ENCODE measurements around the gene SLC24A1.

SLC24A1 gene

DNA sequence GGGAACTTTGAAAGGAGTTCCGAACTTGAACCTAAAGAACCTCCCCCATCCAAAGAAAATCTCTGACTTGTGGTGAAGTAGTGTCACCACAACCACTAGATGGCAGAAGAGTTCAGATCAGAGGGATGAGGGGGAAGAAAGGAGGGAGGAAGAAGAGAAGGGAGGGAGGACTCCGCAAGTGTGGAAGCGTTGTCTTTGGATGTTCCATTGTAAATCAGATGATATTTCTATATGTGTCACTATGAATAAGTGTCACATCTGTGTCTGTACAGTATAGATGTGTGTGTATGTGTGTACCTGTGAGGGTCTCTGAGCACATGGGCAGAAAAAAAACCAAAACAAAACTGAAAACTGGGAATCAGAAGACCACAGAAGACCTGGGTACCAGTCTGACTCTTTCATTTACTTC, 16.9 kb downstream of the SLC24A1 start:
- WGBS, 2 donors (ENCODE audit: extremely low coverage in 2 of 2, insufficient read length in 2 of 2, insufficient replicate concordance in 1 of 2): no CpG with 5 or more reads among the region's 3 CpGs
- Histone ChIP-seq H3K36me3 (replicated peaks in 1 of 2; ENCODE audit: control insufficient read depth in 2 of 2, insufficient read depth in 2 of 2, low read length in 2 of 2) (no peaks in the 10 kb centered on the region), H2BK12ac (ENCODE audit: low read length) (no peak overlapping the region), H2AK5ac (ENCODE audit: low read depth, low read length) (no peak overlapping the region), H2BK15ac (ENCODE audit: low read length) (no peak overlapping the region), H3K27me3 (ENCODE audit: control insufficient read depth in 3 of 3, insufficient read depth in 3 of 3, low read depth in 1 of 3, low read length in 3 of 3) (no peaks in the 10 kb centered on the region), H4K8ac (ENCODE audit: low read depth, low read length) (no peak overlapping the region), H3K9me3 (replicated peaks in 1 of 2; ENCODE audit: control insufficient read depth in 2 of 2, insufficient read depth in 1 of 2, low read depth in 1 of 2, low read length in 2 of 2) (no peaks in the 10 kb centered on the region), H3K9ac (ENCODE audit: low read depth, low read length, poor library complexity) (no peak overlapping the region), H3K4ac (ENCODE audit: low read length) (no peak overlapping the region), H3K4me2 (ENCODE audit: insufficient read depth, low read length, poor library complexity, severe bottlenecking) (no peak overlapping the region), H2BK120ac (ENCODE audit: low read depth, low read length) (no peak overlapping the region), H2BK5ac (ENCODE audit: low read length) (no peak overlapping the region), H3K14ac (ENCODE audit: low read length) (no peak overlapping the region), H3K18ac (ENCODE audit: low read length) (no peak overlapping the region), H3K79me1 (ENCODE audit: low read depth, low read length) (no peaks in the 10 kb centered on the region), H3K23ac (ENCODE audit: low read depth, low read length, poor library complexity) (no peak overlapping the region), H2AFZ (ENCODE audit: low read length) (peak overlapping the region; percentile 15), H3K4me1 (ENCODE audit: control insufficient read depth in 2 of 2, insufficient read depth in 1 of 2, low read depth in 1 of 2, low read length in 2 of 2) (peaks cover 0 to under 1% of the 10 kb centered on the region in 2 donors), H3K27ac (replicated peaks; ENCODE audit: low read length) (no peak overlapping the region), H4K91ac (ENCODE audit: low read depth, low read length, poor library complexity) (no peak overlapping the region), H3K4me3 (ENCODE audit: low read length in 2 of 2) (no peak overlapping the region)
- DNase-seq (ENCODE audit: low spot score): peak; percentile 63

DNA sequence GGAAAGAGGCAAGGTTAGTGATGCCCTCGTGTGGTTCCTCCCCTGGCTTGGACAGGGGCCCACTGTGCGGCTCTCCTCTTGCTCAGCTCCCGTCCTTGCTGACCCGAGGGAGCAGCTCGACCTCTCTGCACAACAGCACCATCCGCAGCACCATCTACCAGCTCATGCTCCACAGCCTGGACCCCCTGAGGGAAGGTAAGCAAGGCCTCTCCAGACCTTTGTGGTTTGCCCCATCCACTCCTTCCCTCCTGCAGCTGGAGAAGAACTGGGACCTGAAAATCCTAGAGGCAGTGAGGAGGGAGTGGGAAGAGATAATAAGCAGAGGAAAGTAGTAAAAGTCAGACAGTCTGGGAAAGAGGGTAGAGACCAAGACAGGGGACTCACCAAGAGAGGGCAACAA, 17.8 kb downstream of the SLC24A1 start:
- WGBS, 2 donors (ENCODE audit: extremely low coverage in 2 of 2, insufficient read length in 2 of 2, insufficient replicate concordance in 1 of 2): no CpG with 5 or more reads among the region's 6 CpGs
- Histone ChIP-seq H4K8ac (ENCODE audit: low read depth, low read length) (no peak overlapping the region), H3K79me1 (ENCODE audit: low read depth, low read length) (no peaks in the 10 kb centered on the region)

DNA sequence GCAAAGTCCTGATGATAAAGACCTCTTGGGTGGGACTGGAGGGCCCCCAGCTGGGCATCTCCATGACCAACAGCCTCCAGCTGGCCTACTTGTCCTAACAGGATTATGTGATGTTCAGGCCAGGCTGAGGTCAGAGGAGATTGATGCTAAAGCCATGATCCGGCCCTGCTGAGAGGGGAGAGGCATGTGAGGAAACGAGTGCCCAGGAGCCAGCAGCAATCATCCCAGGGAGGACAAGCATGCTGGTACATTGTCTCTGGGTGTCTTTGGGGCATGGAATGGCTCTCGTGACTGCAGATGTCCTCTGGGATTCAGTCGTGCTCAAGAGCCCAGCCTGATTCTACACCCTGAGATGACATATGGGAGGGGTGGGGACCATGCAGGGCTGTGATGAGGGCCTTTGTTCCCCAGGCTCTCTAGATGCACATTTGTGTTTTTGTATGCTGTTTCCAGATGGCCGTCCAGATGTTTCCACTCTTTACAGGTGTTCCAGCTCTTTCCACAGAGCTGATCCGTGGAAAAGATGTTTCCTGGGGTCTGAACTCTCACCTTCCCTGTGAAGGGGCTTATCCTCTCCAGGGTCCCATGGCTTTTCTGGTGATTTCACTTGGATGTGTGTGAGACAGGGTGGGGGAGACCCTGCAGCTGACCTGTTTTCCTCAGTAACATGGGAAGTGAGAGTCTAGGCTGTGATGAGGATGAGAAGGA, 20.2 kb downstream of the SLC24A1 start:
- no peak overlapping the region for H3K23ac ChIP-seq (ENCODE audit: low read depth, low read length, poor library complexity)
- H2BK120ac ChIP-seq (ENCODE audit: low read depth, low read length): no peak overlapping the region
- H3K9me3 ChIP-seq (replicated peaks in 1 of 2; ENCODE audit: control insufficient read depth in 2 of 2, insufficient read depth in 1 of 2, low read depth in 1 of 2, low read length in 2 of 2): no peaks in the 10 kb centered on the region
- no peak overlapping the region for H3K4me3 ChIP-seq (ENCODE audit: low read length in 2 of 2)
- H3K9ac ChIP-seq (ENCODE audit: low read depth, low read length, poor library complexity): no peak overlapping the region
- peak overlapping the region; percentile 11 for H3K18ac ChIP-seq (ENCODE audit: low read length)
- no peak overlapping the region for H3K27ac ChIP-seq (replicated peaks; ENCODE audit: low read length)
- H3K4ac ChIP-seq (ENCODE audit: low read length): no peak overlapping the region
- H2BK15ac ChIP-seq (ENCODE audit: low read length): no peak overlapping the region
- no peak overlapping the region for H2AFZ ChIP-seq (ENCODE audit: low read length)
- no peak overlapping the region for H4K91ac ChIP-seq (ENCODE audit: low read depth, low read length, poor library complexity)
- H3K14ac ChIP-seq (ENCODE audit: low read length): peak overlapping the region; percentile 26
- H3K36me3 ChIP-seq (replicated peaks in 1 of 2; ENCODE audit: control insufficient read depth in 2 of 2, insufficient read depth in 2 of 2, low read length in 2 of 2): no peaks in the 10 kb centered on the region
- no peak overlapping the region for H3K4me2 ChIP-seq (ENCODE audit: insufficient read depth, low read length, poor library complexity, severe bottlenecking)
- H3K27me3 ChIP-seq (ENCODE audit: control insufficient read depth in 3 of 3, insufficient read depth in 3 of 3, low read depth in 1 of 3, low read length in 3 of 3): no peaks in the 10 kb centered on the region
- H2AK5ac ChIP-seq (ENCODE audit: low read depth, low read length): no peak overlapping the region
- no CpG with 5 or more reads among the region's 6 CpGs for WGBS, 2 donors (ENCODE audit: extremely low coverage in 2 of 2, insufficient read length in 2 of 2, insufficient replicate concordance in 1 of 2)
- H2BK12ac ChIP-seq (ENCODE audit: low read length): no peak overlapping the region
- DNase-seq (ENCODE audit: low spot score): no peak
- H3K4me1 ChIP-seq (ENCODE audit: control insufficient read depth in 2 of 2, insufficient read depth in 1 of 2, low read depth in 1 of 2, low read length in 2 of 2): no peaks in the 10 kb centered on the region
- no peak overlapping the region for H4K8ac ChIP-seq (ENCODE audit: low read depth, low read length)
- no peaks in the 10 kb centered on the region for H3K79me1 ChIP-seq (ENCODE audit: low read depth, low read length)
- H2BK5ac ChIP-seq (ENCODE audit: low read length): no peak overlapping the region

More for the DNA sequence above, 17.8 kb downstream of the SLC24A1 start:
- H3K4me3 ChIP-seq (ENCODE audit: low read length in 2 of 2): no peak overlapping the region
- no peaks in the 10 kb centered on the region for H3K9me3 ChIP-seq (replicated peaks in 1 of 2; ENCODE audit: control insufficient read depth in 2 of 2, insufficient read depth in 1 of 2, low read depth in 1 of 2, low read length in 2 of 2)
- no peak overlapping the region for H3K14ac ChIP-seq (ENCODE audit: low read length)
- H3K23ac ChIP-seq (ENCODE audit: low read depth, low read length, poor library complexity): no peak overlapping the region
- no peak overlapping the region for H2AFZ ChIP-seq (ENCODE audit: low read length)
- H3K36me3 ChIP-seq (replicated peaks in 1 of 2; ENCODE audit: control insufficient read depth in 2 of 2, insufficient read depth in 2 of 2, low read length in 2 of 2): no peaks in the 10 kb centered on the region
- H2BK120ac ChIP-seq (ENCODE audit: low read depth, low read length): no peak overlapping the region
- no peak overlapping the region for H3K4ac ChIP-seq (ENCODE audit: low read length)
- no peaks in the 10 kb centered on the region for H3K27me3 ChIP-seq (ENCODE audit: control insufficient read depth in 3 of 3, insufficient read depth in 3 of 3, low read depth in 1 of 3, low read length in 3 of 3)
- no peak overlapping the region for H2BK5ac ChIP-seq (ENCODE audit: low read length)
- H3K4me1 ChIP-seq (ENCODE audit: control insufficient read depth in 2 of 2, insufficient read depth in 1 of 2, low read depth in 1 of 2, low read length in 2 of 2): no peaks in the 10 kb centered on the region
- H2BK15ac ChIP-seq (ENCODE audit: low read length): no peak overlapping the region
- no peak overlapping the region for H3K4me2 ChIP-seq (ENCODE audit: insufficient read depth, low read length, poor library complexity, severe bottlenecking)
- no peak overlapping the region for H3K9ac ChIP-seq (ENCODE audit: low read depth, low read length, poor library complexity)
- no peak overlapping the region for H3K27ac ChIP-seq (replicated peaks; ENCODE audit: low read length)
- no peak overlapping the region for H4K91ac ChIP-seq (ENCODE audit: low read depth, low read length, poor library complexity)
- H3K18ac ChIP-seq (ENCODE audit: low read length): peak overlapping the region; percentile 13
- no peak for DNase-seq (ENCODE audit: low spot score)
- no peak overlapping the region for H2BK12ac ChIP-seq (ENCODE audit: low read length)
- H2AK5ac ChIP-seq (ENCODE audit: low read depth, low read length): no peak overlapping the region

DNA sequence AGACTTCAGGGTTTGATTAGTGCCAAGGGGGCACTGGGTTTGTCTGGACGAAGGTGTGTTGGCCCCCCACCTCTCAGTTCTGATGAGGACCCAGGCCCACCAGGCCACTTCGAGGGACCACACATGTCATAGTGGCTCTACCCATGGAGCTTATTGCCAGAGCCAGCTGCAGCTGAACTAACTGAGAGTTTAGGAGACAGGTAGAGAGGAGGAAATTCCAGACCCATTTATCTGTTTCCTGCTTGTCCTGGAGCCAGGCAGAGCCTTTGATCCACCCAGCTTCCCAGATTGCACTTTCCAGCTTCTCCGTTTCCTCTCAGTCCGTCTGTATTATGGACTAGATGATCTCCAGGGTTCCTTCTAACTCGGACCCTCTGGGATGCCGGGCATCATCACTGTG, 20.9 kb downstream of the SLC24A1 start:
- no peaks in the 10 kb centered on the region for H3K36me3 ChIP-seq (replicated peaks in 1 of 2; ENCODE audit: control insufficient read depth in 2 of 2, insufficient read depth in 2 of 2, low read length in 2 of 2)
- no CpG with 5 or more reads among the region's 6 CpGs for WGBS, 2 donors (ENCODE audit: extremely low coverage in 2 of 2, insufficient read length in 2 of 2, insufficient replicate concordance in 1 of 2)

More for the DNA sequence above, 20.9 kb downstream of the SLC24A1 start:
- no peak overlapping the region for H2BK12ac ChIP-seq (ENCODE audit: low read length)
- no peak overlapping the region for H4K8ac ChIP-seq (ENCODE audit: low read depth, low read length)
- no peak overlapping the region for H3K18ac ChIP-seq (ENCODE audit: low read length)
- H3K27me3 ChIP-seq (ENCODE audit: control insufficient read depth in 3 of 3, insufficient read depth in 3 of 3, low read depth in 1 of 3, low read length in 3 of 3): no peaks in the 10 kb centered on the region
- H3K9ac ChIP-seq (ENCODE audit: low read depth, low read length, poor library complexity): no peak overlapping the region
- peak overlapping the region; percentile 26 for H3K14ac ChIP-seq (ENCODE audit: low read length)
- H3K4me3 ChIP-seq (ENCODE audit: low read length in 2 of 2): no peak overlapping the region
- no peak overlapping the region for H2AK5ac ChIP-seq (ENCODE audit: low read depth, low read length)
- H2BK120ac ChIP-seq (ENCODE audit: low read depth, low read length): no peak overlapping the region
- H3K4ac ChIP-seq (ENCODE audit: low read length): no peak overlapping the region
- peak overlapping the region; percentile 7 for H4K91ac ChIP-seq (ENCODE audit: low read depth, low read length, poor library complexity)
- no peak overlapping the region for H2BK5ac ChIP-seq (ENCODE audit: low read length)
- H3K9me3 ChIP-seq (replicated peaks in 1 of 2; ENCODE audit: control insufficient read depth in 2 of 2, insufficient read depth in 1 of 2, low read depth in 1 of 2, low read length in 2 of 2): no peaks in the 10 kb centered on the region
- no peaks in the 10 kb centered on the region for H3K79me1 ChIP-seq (ENCODE audit: low read depth, low read length)
- no peaks in the 10 kb centered on the region for H3K4me1 ChIP-seq (ENCODE audit: control insufficient read depth in 2 of 2, insufficient read depth in 1 of 2, low read depth in 1 of 2, low read length in 2 of 2)
- DNase-seq (ENCODE audit: low spot score): no peak
- H2AFZ ChIP-seq (ENCODE audit: low read length): no peak overlapping the region
- no peak overlapping the region for H2BK15ac ChIP-seq (ENCODE audit: low read length)
- H3K27ac ChIP-seq (replicated peaks; ENCODE audit: low read length): no peak overlapping the region
- no peak overlapping the region for H3K23ac ChIP-seq (ENCODE audit: low read depth, low read length, poor library complexity)
- H3K4me2 ChIP-seq (ENCODE audit: insufficient read depth, low read length, poor library complexity, severe bottlenecking): no peak overlapping the region

Data from neuronal stem cell (in vitro differentiated cells).